ENCODE measurements around the gene PLCB4. TPM values are rescaled to one million over a fixed set of nuclear protein-coding genes. Genes with fewer than 3 reads are reported as not detected.

The PLCB4 gene
- total RNA-seq, 4 donors from 2014 or later: 2.7 to 11.4 (median 6.5) TPM

GRCh38 chr20:9166153-9166780 lies 97.4 kb downstream of the PLCB4 start:
- intact Hi-C loops (cut with DNase I; ENCODE audit: low total_unique reads): no loop called here
- WGBS, 2 donors: 61% methylated on average over 11 of the region's 11 CpGs
- DNase-seq (ENCODE audit: low spot score in 2 of 2): no peak
- no peak overlapping the region for H3K4me3 ChIP-seq (ENCODE audit: low read depth, poor library complexity, severe bottlenecking)
- no peak for TF ChIP-seq POLR2A (IDR thresholded peaks at IDR 0.05)
- no peak for TF ChIP-seq CTCF (IDR thresholded peaks at IDR 0.05)

DNA sequence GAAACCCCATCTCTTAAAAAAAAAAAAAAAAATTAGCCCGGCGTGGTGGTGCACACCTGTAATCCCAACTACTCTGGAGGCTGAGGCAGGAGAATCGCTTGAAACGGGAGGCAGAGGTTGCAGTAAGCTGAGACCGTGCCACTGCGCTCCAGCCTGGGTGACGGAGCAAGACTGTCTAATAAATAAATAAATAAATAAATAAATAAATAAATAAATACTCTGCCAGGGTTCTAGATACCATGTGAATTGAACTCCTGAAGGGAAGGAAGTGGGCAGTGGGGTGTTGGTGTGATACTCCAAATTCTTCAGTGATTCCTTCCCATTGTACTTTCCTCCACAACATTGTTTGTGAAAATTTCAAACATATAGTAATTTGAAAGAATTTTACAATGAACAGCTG lies 100.5 kb downstream of the PLCB4 start:
- intact Hi-C loops (cut with DNase I; ENCODE audit: low total_unique reads): no loop called here
- no peak overlapping the region for H3K4me3 ChIP-seq (ENCODE audit: low read depth, poor library complexity, severe bottlenecking)
- DNase-seq (ENCODE audit: low spot score in 2 of 2): no peak
- TF ChIP-seq POLR2A (IDR thresholded peaks at IDR 0.05): no peak
- no peak for TF ChIP-seq CTCF (IDR thresholded peaks at IDR 0.05)
- 97 to 98% methylated on average over 7 of the region's 7 CpGs for WGBS, 2 donors

GRCh38 chr20:9172851-9173250 lies 104.0 kb downstream of the PLCB4 start:
- no peak for DNase-seq (ENCODE audit: low spot score in 2 of 2)
- intact Hi-C loops (cut with DNase I; ENCODE audit: low total_unique reads): no loop called here
- 52 to 63% methylated on average over 2 of the region's 2 CpGs for WGBS, 2 donors
- TF ChIP-seq POLR2A (IDR thresholded peaks at IDR 0.05): no peak
- no peak for TF ChIP-seq CTCF (IDR thresholded peaks at IDR 0.05)
- H3K4me3 ChIP-seq (ENCODE audit: low read depth, poor library complexity, severe bottlenecking): no peak overlapping the region

GRCh38 chr20:9177278-9177677 lies 108.4 kb downstream of the PLCB4 start:
- no peak for DNase-seq (ENCODE audit: low spot score in 2 of 2)
- H3K4me3 ChIP-seq (ENCODE audit: low read depth, poor library complexity, severe bottlenecking): no peak overlapping the region
- TF ChIP-seq CTCF (IDR thresholded peaks at IDR 0.05) (no peak), POLR2A (IDR thresholded peaks at IDR 0.05) (no peak)
- 76 to 77% methylated on average over 4 of the region's 4 CpGs for WGBS, 2 donors
- intact Hi-C loops (cut with DNase I; ENCODE audit: low total_unique reads): no loop called here

DNA sequence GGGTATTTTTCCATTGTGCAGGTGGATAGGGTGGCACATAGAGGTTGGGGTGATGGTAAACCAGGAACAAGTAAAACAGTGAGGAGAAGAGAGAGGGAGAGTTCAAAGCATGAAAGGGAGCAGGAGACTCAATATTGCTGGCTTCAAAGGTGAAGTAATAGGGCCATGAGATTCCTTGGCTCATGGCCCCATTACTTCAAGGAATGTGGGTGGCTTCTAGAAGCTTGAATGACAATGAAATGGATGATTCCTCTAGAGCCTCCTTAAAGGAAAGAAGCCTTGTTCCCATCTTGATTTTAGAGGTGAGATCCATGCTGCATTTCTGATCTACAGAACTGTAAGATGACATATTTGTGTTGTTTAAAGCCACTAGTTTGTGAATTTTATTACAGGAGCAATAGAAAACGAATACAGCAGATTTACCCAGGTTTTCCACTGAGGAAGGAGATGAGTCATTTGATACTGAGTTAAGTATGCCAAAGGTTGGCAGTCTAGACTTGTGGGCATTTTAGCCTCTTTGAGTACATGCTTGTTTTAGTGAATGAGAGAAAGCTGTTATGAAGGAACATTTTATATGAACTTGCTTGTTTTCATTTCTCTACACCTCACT lies 110.4 kb downstream of the PLCB4 start:
- H3K4me3 ChIP-seq (ENCODE audit: low read depth, poor library complexity, severe bottlenecking): no peak overlapping the region
- intact Hi-C loops (cut with DNase I; ENCODE audit: low total_unique reads): no loop called here
- TF ChIP-seq CTCF (IDR thresholded peaks at IDR 0.05) (no peak), POLR2A (IDR thresholded peaks at IDR 0.05) (no peak)
- DNase-seq (ENCODE audit: low spot score in 2 of 2): no peak
- WGBS, 2 donors: 28 to 38% methylated on average over 1 of the region's 1 CpG

- no peak for DNase-seq (ENCODE audit: low spot score in 2 of 2)
- no peak for TF ChIP-seq CTCF (IDR thresholded peaks at IDR 0.05)
- no peak for TF ChIP-seq POLR2A (IDR thresholded peaks at IDR 0.05)
- no peak overlapping the region for H3K4me3 ChIP-seq (ENCODE audit: low read depth, poor library complexity, severe bottlenecking)
- intact Hi-C loops (cut with DNase I; ENCODE audit: low total_unique reads): no loop called here
Observed at GRCh38 chr20:9179867-9180266, 111.0 kb downstream of the PLCB4 start.

Measured in lower leg skin (tissue), 4 donors.